Measurements from ENCODE around the gene RNF220.

DNA sequence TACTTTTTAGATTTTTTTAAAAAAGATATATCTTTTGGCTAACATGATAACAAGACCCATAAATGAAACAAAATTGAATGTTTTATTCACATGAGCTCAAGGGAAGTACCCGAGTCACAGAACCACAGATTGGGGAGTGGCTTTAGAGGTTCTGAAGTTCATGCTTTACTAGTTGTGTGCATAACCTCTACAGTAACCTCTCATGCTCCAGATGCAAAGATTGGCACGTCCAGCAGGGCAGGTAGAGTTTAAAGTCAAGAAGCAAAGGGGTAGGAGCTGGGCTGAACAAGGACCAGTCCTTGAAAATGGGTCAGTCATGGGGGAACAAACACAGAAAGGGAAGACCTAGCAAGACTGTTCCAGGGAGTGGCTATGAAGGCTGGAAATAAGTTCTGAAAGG is 109.6 kb downstream of the RNF220 start:
- TF ChIP-seq ZBTB26 (tag by site-specific recombination; optimal IDR thresholded peaks at IDR 0.05) (no peak), AEBP2 (tag by site-specific recombination; IDR thresholded peaks at IDR 0.05; ENCODE audit: borderline replicate concordance) (no peak), KLF16 (tag by site-specific recombination; IDR thresholded peaks at IDR 0.05) (no peak), GLI2 (tag by site-specific recombination; IDR thresholded peaks at IDR 0.05; ENCODE audit: borderline replicate concordance, low read depth) (no peak), YY1 (tag by site-specific recombination; IDR thresholded peaks at IDR 0.05) (no peak), ZBTB21 (tag by site-specific recombination; IDR thresholded peaks at IDR 0.05) (no peak), ZNF623 (tag by site-specific recombination; IDR thresholded peaks at IDR 0.05) (no peak), ZNF785 (tag by site-specific recombination; IDR thresholded peaks at IDR 0.05) (no peak)
